ENCODE results near the gene DLD.

GRCh38 chr7:107856806-107857540 lies 34.0 kb upstream of the DLD start:
- TF ChIP-seq POLR2A (IDR thresholded peaks at IDR 0.05) (no peak), CTCF (IDR thresholded peaks at IDR 0.05) (no peak)
